Endothelial cell of umbilical vein (primary cell): Measurements from ENCODE around the gene CRISPLD2.

Experiments
- EZH2 ChIP-seq: IDR thresholded peaks from 2 replicates; pipeline ENCODE4 v1.6.1; 2012; ENCODE audit warnings: borderline replicate concordance, low read depth, mild to moderate bottlenecking, moderate library complexity, low read length, inconsistent platforms; ENCODE audit not compliant: severe bottlenecking
- FOS ChIP-seq: IDR thresholded peaks from 2 replicates; pipeline ENCODE4 v1.6.1; 2011; ENCODE audit warnings: mild to moderate bottlenecking, low read length, moderate library complexity, borderline replicate concordance; ENCODE audit not compliant: insufficient read depth
- GATA2 ChIP-seq: IDR thresholded peaks from 2 replicates; pipeline ENCODE4 v1.7.0; 2011; ENCODE audit warnings: low read depth, mild to moderate bottlenecking, moderate library complexity, mixed read lengths, low read length; ENCODE audit not compliant: insufficient read length, insufficient read depth
- JUN ChIP-seq: IDR thresholded peaks from 2 replicates; pipeline ENCODE4 v1.6.1; 2011; ENCODE audit warnings: borderline replicate concordance, low read depth; ENCODE audit not compliant: insufficient read length, insufficient read depth
- MYC ChIP-seq: IDR thresholded peaks from one replicate; pipeline ENCODE4 v1.6.1; 2011; ENCODE audit warnings: mild to moderate bottlenecking, low read depth, low read length
- POLR2A ChIP-seq: IDR thresholded peaks from 2 replicates; pipeline ENCODE4 v1.6.1; 2012; ENCODE audit warnings: low read depth, mild to moderate bottlenecking, control low read depth, low read length
- POLR2AphosphoS5 ChIP-seq: IDR thresholded peaks from 2 replicates; pipeline ENCODE4 v1.6.1; 2012; ENCODE audit warnings: low read depth, mild to moderate bottlenecking, control low read depth, low read length, moderate library complexity; ENCODE audit not compliant: insufficient read depth
- TF ChIP-seq, protein P1 (sequence below), 2 donors: IDR thresholded peaks; 1 replicate in 1 of 2; 2 replicates in 1 of 2; pipeline ENCODE4 v1.5.1; 2011; ENCODE audit warnings: low read length in 2 of 2, mild to moderate bottlenecking in 2 of 2, moderate library complexity in 2 of 2, control low read depth in 1 of 2, inconsistent platforms in 1 of 2, low read depth in 1 of 2; ENCODE audit not compliant: insufficient read depth in 1 of 2; ENCODE audit errors: extremely low read depth in 1 of 2
- TF ChIP-seq, protein P2 (sequence below): IDR thresholded peaks from 2 replicates; pipeline ENCODE4 v1.6.1; 2011; ENCODE audit not compliant: insufficient read depth, insufficient read length

DNA sequence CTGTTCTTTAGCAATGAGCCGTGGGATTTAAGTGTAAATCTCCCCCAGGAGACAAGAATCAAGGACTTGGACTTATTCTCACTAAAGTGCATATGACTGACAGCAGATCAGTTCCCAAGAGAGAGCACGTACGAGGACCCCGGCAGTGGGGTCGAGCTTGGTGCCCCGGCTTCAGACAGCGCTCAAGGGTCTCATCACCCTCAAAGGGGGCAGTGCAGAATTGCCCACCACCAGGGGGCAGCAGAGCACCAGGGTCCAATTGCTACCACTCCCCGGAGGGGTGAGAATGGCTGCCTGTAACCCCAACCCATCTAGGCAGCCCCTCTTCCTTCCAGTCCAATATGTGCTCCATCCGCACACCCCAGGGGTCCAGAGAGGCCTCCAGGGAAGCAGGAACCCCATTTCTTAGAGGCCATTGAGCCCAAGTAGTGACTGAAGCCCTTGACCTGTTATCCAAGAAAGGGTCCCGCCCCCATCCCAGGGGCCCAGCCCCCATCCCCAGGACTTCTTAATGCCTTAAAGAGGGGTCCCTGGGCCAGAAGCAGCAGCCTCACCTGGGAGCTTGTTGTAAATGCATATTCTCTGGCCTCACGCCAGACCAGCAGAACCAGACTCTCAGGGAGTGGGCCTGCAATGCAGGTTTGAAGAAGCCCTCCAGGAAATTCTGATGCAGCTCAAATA is 105.4 kb downstream of the CRISPLD2 start:
- TF ChIP-seq POLR2A (no peak), JUN (no peak), MYC (no peak), EZH2 (no peak), POLR2AphosphoS5 (no peak), GATA2 (no peak), FOS (no peak)
- TF ChIP-seq, protein P1, sequence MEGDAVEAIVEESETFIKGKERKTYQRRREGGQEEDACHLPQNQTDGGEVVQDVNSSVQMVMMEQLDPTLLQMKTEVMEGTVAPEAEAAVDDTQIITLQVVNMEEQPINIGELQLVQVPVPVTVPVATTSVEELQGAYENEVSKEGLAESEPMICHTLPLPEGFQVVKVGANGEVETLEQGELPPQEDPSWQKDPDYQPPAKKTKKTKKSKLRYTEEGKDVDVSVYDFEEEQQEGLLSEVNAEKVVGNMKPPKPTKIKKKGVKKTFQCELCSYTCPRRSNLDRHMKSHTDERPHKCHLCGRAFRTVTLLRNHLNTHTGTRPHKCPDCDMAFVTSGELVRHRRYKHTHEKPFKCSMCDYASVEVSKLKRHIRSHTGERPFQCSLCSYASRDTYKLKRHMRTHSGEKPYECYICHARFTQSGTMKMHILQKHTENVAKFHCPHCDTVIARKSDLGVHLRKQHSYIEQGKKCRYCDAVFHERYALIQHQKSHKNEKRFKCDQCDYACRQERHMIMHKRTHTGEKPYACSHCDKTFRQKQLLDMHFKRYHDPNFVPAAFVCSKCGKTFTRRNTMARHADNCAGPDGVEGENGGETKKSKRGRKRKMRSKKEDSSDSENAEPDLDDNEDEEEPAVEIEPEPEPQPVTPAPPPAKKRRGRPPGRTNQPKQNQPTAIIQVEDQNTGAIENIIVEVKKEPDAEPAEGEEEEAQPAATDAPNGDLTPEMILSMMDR (IDR thresholded peaks at IDR 0.05; ENCODE audit: extremely low read depth in 1 of 2, insufficient read depth in 1 of 2, low read depth in 1 of 2, low read length in 2 of 2): peak; percentile 65 to 87
- TF ChIP-seq, protein P2, sequence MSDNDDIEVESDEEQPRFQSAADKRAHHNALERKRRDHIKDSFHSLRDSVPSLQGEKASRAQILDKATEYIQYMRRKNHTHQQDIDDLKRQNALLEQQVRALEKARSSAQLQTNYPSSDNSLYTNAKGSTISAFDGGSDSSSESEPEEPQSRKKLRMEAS: no peak
